HCEC 1CT (cell line): ENCODE data around the gene RFT1.

Experiments used
- DNase-seq: peaks from one replicate; pipeline ENCODE4 v3.0.0-alpha.2; 2017

The RFT1 gene

GRCh38 chr3:53084310-53085001 is 45.8 kb downstream of the RFT1 start:
- DNase-seq = no peak

- DNase-seq = no peak
Measured at GRCh38 chr3:53083949-53084309, 46.3 kb downstream of the RFT1 start.

GRCh38 chr3:53083521-53083920 is 46.7 kb downstream of the RFT1 start:
- no peak for DNase-seq

GRCh38 chr3:53082736-53083135 is 47.5 kb downstream of the RFT1 start:
- no peak for DNase-seq

- DNase-seq = no peak
Measured at GRCh38 chr3:53081318-53081717, 48.9 kb downstream of the RFT1 start.

- no peak for DNase-seq
Measured at GRCh38 chr3:53080612-53081205, 49.5 kb downstream of the RFT1 start.

- no peak for DNase-seq
Measured at GRCh38 chr3:53079791-53080555, 50.3 kb downstream of the RFT1 start.

GRCh38 chr3:53079147-53079546 is 51.1 kb downstream of the RFT1 start:
- DNase-seq = no peak

- DNase-seq = no peak
Measured at GRCh38 chr3:53078656-53079055, 51.6 kb downstream of the RFT1 start.

- no peak for DNase-seq
Measured at GRCh38 chr3:53077476-53078220, 52.6 kb downstream of the RFT1 start.

- no peak for DNase-seq
Measured at GRCh38 chr3:53075743-53076140, 54.5 kb downstream of the RFT1 start.

- no peak for DNase-seq
Measured at GRCh38 chr3:53074761-53075742, 55.2 kb downstream of the RFT1 start.

- no peak for DNase-seq
Measured at GRCh38 chr3:53074366-53074696, 55.9 kb downstream of the RFT1 start.

GRCh38 chr3:53073553-53074365 is 56.5 kb downstream of the RFT1 start:
- DNase-seq = no peak

GRCh38 chr3:53072653-53073552 is 57.3 kb downstream of the RFT1 start:
- peak; percentile 66 for DNase-seq

GRCh38 chr3:53071882-53072431 is 58.3 kb downstream of the RFT1 start:
- DNase-seq = no peak

- no peak for DNase-seq
Measured at GRCh38 chr3:53069422-53070068, 60.7 kb downstream of the RFT1 start.

GRCh38 chr3:53068176-53068575 is 62.1 kb downstream of the RFT1 start:
- DNase-seq = no peak

GRCh38 chr3:53067567-53067966 is 62.7 kb downstream of the RFT1 start:
- no peak for DNase-seq
